Measurements from ENCODE around the gene TAX1BP3.

TAX1BP3 gene

DNA sequence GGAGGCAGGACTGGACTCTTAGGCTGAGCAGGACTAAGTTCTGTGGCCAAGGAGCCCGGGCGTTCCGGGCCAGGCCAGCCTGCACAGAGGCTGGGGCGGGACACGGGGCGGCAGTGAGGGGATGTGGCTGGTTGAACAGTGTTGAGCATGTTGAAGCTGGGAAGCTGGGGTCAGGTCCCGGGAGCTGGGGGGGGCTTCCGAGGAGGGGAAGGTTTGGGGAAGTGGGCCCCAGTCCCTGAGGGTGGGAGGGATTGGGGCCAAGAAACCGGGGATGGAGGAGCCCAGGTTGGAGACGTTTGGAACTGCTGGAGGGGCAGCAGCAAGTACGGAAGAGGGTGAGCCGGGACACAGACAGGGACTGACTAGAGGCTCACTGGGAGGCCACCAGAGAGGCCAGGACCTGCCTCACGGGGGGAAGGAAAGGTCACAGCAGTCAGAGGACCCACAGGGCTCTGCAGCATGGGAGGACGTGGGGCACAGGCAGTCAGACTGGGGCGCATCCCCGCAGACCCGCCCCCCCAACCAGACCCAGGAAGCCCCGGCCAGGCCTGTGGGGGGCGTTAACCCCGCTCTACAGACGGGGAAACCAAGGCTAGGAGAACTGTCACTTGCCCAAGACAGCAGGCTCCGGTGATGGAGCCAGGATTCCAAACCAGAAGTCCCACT is 9.5 kb downstream of the TAX1BP3 start:
- no peak for DNase-seq (ENCODE audit: low read depth, low spot score)

GRCh38 chr17:3657874-3658783 is 10.2 kb downstream of the TAX1BP3 start:
- no peak for DNase-seq (ENCODE audit: low read depth, low spot score)

GRCh38 chr17:3657588-3657869 is 10.8 kb downstream of the TAX1BP3 start:
- DNase-seq (ENCODE audit: low read depth, low spot score), result no peak

DNA sequence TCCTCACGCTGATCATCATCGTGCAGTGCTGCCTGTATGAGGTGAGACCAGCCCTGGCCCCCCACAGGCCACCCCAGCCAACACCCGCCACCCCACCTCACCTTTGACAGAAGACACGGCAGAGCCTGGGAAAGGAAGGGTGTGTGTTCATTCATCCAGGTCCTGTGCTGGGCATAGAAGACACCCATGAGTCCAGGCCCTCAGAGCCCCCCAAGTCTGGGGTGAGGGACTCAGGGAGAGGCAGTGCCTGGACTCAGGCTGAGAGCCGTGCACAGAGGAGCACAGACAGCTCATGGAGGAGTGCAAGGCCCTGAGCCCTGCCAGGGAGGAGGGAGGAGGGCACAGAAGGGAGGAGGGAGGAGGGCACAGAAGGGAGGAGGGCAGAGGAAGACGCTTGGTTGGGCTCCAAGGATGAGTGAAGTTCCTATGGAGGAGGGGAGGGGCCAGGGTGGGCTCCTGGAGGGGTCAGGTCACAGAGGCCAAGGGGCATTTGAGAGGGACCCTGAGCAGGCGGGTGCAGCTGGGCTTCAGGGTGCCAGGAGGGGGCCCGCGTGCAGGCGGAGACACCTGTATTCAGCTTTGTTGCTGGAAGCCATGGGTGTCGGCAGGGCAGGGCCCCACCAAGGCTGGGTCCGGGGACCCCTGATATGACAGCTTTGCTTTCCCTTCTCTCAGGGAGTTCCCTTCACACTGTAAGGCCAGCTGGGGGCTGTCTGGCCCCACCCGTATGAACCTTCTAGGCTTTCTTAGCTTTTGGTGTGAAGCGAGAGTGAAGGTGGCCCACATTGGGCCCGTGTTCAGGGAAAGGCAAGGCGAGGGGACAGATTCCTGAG is 11.4 kb downstream of the TAX1BP3 start:
- no peak for DNase-seq (ENCODE audit: low read depth, low spot score)

DNA sequence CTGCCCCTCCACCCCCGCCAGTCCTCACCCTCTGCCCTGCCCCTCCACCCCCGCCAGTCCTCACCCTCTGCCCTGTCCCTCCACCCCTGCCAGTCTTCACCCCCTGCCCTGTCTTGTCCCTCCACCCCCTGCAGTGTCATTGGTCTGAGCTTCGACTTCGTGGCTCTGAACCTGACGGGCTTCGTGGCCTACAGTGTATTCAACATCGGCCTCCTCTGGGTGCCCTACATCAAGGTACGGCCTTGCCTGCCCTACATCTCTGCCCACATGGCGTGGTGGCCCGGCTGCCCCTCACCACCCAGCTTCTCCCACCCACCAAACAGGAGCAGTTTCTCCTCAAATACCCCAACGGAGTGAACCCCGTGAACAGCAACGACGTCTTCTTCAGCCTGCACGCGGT is 12.0 kb downstream of the TAX1BP3 start:
- no peak for DNase-seq (ENCODE audit: low read depth, low spot score)

DNA sequence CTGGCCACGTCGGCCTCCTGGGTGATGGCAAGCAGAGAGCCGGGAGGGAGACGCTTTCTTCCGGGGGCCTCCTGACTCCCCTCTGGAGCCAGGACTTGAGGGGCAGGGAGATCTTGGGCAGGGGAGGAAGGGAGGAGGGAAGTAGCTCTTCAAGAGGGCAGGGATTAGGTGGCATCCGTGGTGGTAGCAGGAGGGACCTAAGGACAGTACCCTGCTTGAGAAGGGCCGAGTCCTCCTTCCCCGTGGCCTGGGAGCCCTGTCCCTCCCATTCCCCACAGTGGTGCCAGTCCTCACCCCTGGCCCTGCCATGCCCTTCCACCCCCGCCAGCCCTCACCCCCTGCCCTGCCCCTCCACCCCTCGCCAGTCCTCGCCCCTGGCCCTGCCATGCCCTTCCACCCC is 12.6 kb downstream of the TAX1BP3 start:
- DNase-seq (ENCODE audit: low read depth, low spot score), result no peak

DNA sequence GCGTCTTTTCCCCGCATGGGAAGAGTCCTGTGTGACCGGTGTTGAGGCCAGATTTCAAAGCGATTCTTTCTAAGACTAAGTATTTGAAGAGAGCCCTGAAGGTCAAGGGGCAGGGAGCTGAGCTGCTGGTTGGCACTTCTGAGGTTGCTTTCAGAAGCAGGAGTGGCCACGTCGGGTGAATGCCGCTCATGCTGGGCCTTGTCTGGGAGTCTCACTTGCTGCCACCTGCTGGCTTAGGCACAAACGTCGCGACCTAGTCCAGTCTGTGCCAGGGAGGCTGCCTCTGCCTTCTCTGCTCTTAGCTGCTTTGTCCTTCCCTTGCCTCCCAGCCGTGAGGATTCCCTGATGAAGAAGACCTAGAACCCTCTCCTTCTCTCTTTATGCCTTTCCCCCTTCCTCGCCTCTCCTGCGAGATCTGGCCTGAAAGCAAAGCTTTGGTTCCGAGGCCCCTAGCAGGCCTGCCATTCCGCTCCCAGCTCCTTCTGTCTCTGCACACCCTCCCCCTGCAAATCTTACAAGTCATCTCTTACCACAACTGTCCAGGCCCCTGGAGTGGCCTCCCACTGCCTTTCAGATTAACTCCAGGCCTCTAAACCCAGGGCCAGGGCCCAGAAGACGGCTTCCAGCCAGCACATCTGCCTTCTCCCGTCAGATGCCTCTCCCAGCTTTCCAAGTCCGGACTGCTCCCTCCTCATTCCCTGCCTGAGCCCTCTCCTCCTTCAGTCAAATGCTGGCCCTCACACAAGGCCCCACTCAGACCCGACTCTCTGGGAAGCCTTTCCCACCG is 20.4 kb downstream of the TAX1BP3 start:
- DNase-seq (ENCODE audit: low read depth, low spot score), result no peak

DNA sequence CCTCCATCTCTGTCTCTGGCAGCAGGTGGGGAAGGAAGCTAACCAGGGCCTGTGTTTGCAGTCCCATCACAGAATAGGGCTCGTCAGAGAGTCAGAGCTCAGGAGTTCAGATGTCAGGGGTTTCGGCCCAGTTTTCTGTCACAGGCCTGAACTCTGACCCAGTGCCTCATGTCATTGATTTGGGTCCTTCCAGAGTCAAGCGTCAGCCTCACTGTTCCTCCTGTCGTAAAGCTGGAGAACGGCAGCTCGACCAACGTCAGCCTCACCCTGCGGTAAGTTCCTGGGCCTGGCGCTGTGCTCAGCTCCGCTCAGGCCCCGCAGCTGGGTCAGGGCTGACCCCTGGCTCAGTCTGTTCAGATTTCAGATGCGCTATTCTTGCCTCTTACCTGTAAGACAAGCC is 21.1 kb downstream of the TAX1BP3 start:
- DNase-seq (ENCODE audit: low read depth, low spot score), result no peak

DNA sequence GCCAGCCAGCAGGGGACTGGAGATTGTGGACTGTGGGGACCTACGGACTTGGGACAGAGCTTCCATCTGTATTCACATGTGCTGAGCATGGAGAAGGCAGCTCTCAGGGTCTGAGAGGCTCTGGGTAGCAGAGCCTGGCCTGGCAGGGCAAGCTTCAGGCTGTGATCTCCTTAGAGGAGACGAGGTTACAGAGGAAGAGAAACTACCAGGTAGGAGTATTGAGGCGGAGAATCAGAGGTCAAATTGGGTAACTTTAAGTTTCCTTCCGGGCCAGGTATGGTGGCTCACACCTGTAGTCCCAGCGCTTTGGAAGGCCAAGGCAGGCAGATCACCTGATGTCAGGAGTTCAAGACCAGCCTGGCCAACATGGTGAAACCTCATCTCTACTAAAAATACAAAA is 23.1 kb downstream of the TAX1BP3 start:
- no peak for DNase-seq (ENCODE audit: low read depth, low spot score)

DNA sequence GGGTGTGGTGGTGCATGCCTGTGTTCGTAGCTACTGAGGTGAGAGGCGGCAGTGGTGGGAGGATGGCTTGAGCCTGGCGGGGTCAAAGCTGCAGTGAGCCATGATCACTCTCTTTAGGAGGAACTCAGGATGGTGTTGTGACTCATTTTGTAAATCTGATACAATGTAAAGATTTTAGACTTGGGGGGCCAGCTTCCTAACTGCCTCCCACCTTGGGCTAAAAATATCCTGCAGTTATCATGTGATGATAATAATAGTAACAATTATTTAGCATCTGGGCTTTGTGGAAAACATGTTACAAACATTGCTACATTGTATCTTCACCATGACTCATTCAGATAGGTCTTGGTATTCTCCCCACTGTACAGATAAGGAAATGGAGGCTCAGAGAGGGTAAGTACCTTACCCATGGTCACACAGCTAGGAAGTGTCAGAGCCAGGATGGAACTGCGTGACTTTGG is 24.5 kb downstream of the TAX1BP3 start:
- no peak for DNase-seq (ENCODE audit: low read depth, low spot score)

GRCh38 chr17:3641717-3642486 is 26.5 kb downstream of the TAX1BP3 start:
- no peak for DNase-seq (ENCODE audit: low read depth, low spot score)

- DNase-seq (ENCODE audit: low read depth, low spot score), result no peak
These were observed 27.4 kb downstream of the TAX1BP3 start for GRCh38 chr17:3641014-3641413.

DNA sequence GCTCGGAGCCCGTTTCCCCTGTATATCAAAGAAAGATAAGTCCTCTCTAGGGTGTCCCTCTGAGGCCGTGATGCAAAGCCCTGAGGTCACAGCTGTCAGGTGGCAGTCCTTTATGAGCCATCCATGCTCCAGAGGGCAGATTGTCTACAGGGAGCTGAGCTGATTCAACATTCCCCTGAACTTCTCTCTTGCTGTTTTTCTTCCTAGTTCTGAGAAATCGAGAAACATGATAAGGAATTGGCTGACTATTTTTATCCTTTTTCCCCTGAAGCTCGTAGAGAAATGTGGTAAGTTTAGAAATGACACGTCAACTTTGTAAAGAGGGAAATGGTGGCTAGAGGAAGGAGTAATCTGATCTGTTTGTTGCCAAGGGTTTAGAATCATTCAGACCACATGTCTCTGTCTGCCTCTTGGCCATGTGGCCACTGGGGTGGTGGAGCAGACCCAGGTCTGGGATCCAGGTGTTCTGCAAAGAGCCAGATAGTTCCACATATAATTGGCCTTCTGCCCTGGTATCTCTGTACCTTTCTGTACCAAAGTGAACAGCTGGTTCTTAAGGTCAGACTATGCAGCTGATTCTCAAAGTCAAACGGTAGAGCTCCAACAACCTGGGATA is 28.3 kb downstream of the TAX1BP3 start:
- DNase-seq (ENCODE audit: low read depth, low spot score), result no peak

DNA sequence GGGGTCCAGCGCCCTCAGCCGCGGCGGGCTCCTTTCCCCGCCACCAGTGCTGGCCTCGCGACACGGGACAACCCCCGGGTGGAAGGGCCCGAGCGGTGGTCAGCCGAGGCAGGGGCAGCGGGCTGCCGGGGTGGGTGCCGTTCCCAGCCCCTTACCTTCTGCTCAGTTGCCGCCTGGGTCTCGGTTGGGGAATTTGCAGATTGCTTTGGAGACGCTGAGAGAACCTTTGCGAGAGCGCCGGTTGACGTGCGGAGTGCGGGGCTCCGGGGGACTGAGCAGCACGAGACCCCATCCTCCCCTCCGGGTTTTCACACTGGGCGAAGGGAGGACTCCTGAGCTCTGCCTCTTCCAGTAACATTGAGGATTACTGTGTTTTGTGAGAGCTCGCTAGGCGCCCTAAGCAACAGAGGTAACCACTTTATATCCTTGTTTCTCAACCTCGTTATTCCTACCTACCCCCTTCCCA is 31.4 kb downstream of the TAX1BP3 start:
- no peak for DNase-seq (ENCODE audit: low read depth, low spot score)

GRCh38 chr17:3636154-3636907 is 32.0 kb downstream of the TAX1BP3 start, which contains the start of the genes CTNS and SHPK:
Gene CTNS, plus strand, starts transcription at chr17:3636760. Its CDS starts 3,447 bp downstream, at chr17:3640207.
Gene SHPK, minus strand, starts transcription at chr17:3636250. Its CDS starts 31 bp downstream, at chr17:3636219.
- peak; percentile 87 for DNase-seq (ENCODE audit: low read depth, low spot score)

DNA sequence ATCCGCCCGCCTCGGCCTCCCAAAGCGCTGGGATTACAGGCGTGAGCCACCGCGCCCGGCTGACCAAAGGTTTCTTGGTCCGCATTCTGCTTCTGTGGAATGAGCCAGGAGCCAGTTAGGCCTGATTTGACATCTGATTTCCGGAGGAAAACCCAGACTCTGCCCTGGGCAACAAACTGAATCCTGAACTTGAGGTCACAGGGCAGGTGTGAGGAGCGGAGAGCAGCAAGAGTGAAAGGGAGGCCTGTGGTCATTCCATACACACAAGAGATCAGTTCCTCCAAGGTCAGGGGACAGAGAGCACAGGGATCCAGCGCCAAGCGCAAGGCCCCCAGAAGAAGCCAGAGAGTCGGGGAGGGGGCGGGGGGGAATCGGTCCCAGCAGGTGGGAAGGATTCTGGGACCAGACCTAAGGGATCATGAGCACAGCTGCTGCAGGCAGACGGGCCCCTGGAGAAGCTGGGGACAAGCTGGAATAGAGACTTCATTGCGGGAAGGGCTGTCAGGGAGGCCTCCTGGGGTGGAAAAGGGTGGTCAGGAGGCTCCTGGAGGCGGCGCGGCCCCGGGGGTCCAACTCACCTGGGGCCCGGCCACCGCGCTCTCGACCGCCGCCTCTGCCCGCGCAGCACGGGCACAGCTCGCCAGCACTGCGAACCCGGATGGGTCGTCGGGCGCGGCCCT is 32.8 kb downstream of the TAX1BP3 start:
- DNase-seq (ENCODE audit: low read depth, low spot score), result no peak

DNA sequence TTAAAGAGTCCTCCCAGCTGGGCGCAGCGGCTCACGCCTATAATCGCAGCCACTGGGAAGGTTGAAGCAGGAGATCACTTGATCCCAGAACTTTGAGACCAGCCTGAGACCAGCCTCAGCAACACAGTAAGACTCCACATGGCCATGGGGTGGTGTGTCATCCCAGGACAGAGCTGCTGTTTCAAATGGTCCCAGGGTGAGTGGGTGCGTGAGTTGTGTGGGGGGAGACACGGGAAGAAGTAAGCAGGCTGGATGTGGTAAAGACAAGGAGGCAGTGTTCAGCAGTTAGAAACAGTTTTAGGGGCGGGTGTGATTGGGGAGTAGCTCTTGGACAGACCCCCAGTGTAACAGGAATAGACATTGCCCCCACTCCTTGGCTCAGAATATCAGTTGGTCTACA is 36.1 kb downstream of the TAX1BP3 start:
- no peak for DNase-seq (ENCODE audit: low read depth, low spot score)

DNA sequence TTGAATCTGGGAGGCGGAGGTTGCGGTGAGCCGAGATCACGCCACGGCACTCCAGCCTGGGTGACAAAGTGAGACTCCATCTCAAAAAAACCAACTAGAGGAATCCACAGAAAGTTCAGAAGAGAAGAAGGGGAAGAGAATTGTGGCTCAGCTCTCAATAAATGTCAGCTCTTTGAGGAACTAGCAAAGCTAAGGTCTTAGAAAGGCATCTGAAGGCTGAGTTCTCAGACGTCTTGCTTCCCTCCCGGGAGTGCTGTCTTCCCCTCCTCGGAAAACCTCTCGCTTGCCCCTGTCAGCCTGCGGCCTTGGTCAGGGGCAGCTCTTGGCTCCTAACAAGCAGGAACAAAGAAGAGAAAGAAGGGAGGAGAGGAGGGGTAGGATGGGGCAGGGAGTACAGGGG is 37.6 kb downstream of the TAX1BP3 start:
- no peak for DNase-seq (ENCODE audit: low read depth, low spot score)

GRCh38 chr17:3627769-3628167 is 40.6 kb downstream of the TAX1BP3 start:
- no peak for DNase-seq (ENCODE audit: low read depth, low spot score)

Measured in activated naive CD8-positive, alpha-beta T cell treated with anti-CD3 and anti-CD28 coated beads, Interleukin-2, amount 50 U/mL, for 16 hours (primary cell).